ENCODE results near the gene TPTE.

GRCh38 chr21:10575311-10575667 lies 53.9 kb downstream of the TPTE start:
- TF ChIP-seq CTCF (IDR thresholded peaks at IDR 0.05 in 2 of 3, conservative IDR thresholded peaks at IDR 0.05 in 1 of 3; ENCODE audit: borderline replicate concordance in 1 of 3, insufficient read depth in 1 of 3, low read depth in 2 of 3, low read length in 2 of 3) (no peak), POLR2A (IDR thresholded peaks at IDR 0.05; ENCODE audit: borderline replicate concordance, extremely low read depth, insufficient read depth, insufficient read length) (no peak), MAX (IDR thresholded peaks at IDR 0.05) (no peak), SRF (IDR thresholded peaks at IDR 0.05; ENCODE audit: low read depth) (no peak), ATF3 (IDR thresholded peaks at IDR 0.05) (no peak), EZH2 (IDR thresholded peaks at IDR 0.05) (no peak), YY1 (IDR thresholded peaks at IDR 0.05; ENCODE audit: extremely low read depth, insufficient replicate concordance, low read depth, low read length) (no peak), ELF1 (IDR thresholded peaks at IDR 0.05; ENCODE audit: borderline replicate concordance, low read depth) (no peak), REST (IDR thresholded peaks at IDR 0.05; ENCODE audit: low read depth) (no peak), ZNF274 (IDR thresholded peaks at IDR 0.05; ENCODE audit: low read depth, low read length) (no peak), SP1 (IDR thresholded peaks at IDR 0.05; ENCODE audit: low read depth) (no peak)
